Right lobe of liver (tissue), 6 donors: ENCODE measurements around the gene SPATA6. TPM values are rescaled to one million over a fixed set of nuclear protein-coding genes. Genes with fewer than 3 reads are reported as not detected.

Experiments used
- ATAC-seq, 4 donors: fragments of 200-7000 bp; cut with Tn5 transposase; one replicate each; pipeline ENCODE4 v1.9.1; 2020; ENCODE audit warnings: mild to moderate bottlenecking in 4 of 4, moderate library complexity in 4 of 4
- DNase-seq, 3 donors: peaks; one replicate each; pipeline ENCODE4 v3.0.0-alpha.2; 2020
- H3K27ac ChIP-seq, 3 donors: fragments of 200-600 bp; one replicate each; pipeline ENCODE4 v1.8.0; 2022
- H3K27me3 ChIP-seq, 2 donors: fragments of 200-600 bp; one replicate each; pipeline ENCODE4 v1.8.0; 2022
- H3K36me3 ChIP-seq, 4 donors: fragments of 200-600 bp; sonication (generic) in 1 of 4; one replicate each; pipeline versions ENCODE4 v1.5.1 to v1.8.0; 2017 to 2022; ENCODE audit warnings: control low read depth in 1 of 4
- H3K4me1 ChIP-seq, 4 donors: fragments of 200-600 bp; sonication (generic) in 1 of 4; one replicate each; pipeline versions ENCODE4 v1.5.1 to v1.8.0; 2017 to 2022; ENCODE audit warnings: control low read depth in 1 of 4
- H3K4me3 ChIP-seq, 3 donors: fragments of 200-600 bp; one replicate each; pipeline ENCODE4 v1.8.0; 2022
- H3K9me3 ChIP-seq, 4 donors: fragments of 200-600 bp; sonication (generic) in 1 of 4; one replicate each; pipeline versions ENCODE4 v1.5.1 to v1.8.0; 2017 to 2022; ENCODE audit warnings: control low read depth in 1 of 4
- CTCF ChIP-seq, 4 donors: fragments of 200-600 bp in 3 of 4; fragments of 450-650 bp in 1 of 4; IDR thresholded peaks; one replicate each; pipeline versions ENCODE4 v1.5.1 to v1.8.0; 2016 to 2022; ENCODE audit warnings: antibody characterized with exemption in 4 of 4, mild to moderate bottlenecking in 2 of 4
- POLR2A ChIP-seq: fragments of 450-650 bp; IDR thresholded peaks from one replicate; pipeline ENCODE4 v1.6.1; 2017; ENCODE audit warnings: antibody characterized with exemption, mild to moderate bottlenecking
- WGBS: methylation state at CpG from one replicate; pipeline ENCODE4 v1.1.6; 2018; ENCODE audit warnings: low coverage, low lambda C conversion rate; ENCODE audit not compliant: insufficient coverage; ENCODE audit errors: missing lambda C conversion rate; 5-methylcytosine and 5-hydroxymethylcytosine counted together
- intact Hi-C, 2 donors: fragments of 100-400 bp; cut with DNase I; formaldehyde crosslinking; loops; one replicate each; pipeline versions ENCODE4 v1.11.2 to v1.14.1; 2022
- total RNA-seq, 6 experiments: library from RNA; depleted of rRNA in 2 of 6; stranded (reverse); fragments of >200 nt in 2 of 6; fragmentation: NEBNext Ultra II Directional in 3 of 6; extraction: Animal tissue kit (Norgen Biotek cat#: 25700) in 3 of 6; gene quantifications; one replicate each; pipeline versions ENCODE4 v1.1.0 to v1.2.4, GENCODE V29; 2016 to 2023
- donor health status: DM: no; HTN: yes; CAD: no.
- donor health status: DM: no; HTN: no; CAD: no.
- donor health status: DM: no; HTN: no; CAD: no.
- donor health status: DM: no; HTN: yes; CAD: no.
- donor health status: DM: no; HTN: yes; CAD: no.

SPATA6 gene
- total RNA-seq, 6 experiments from 2014 or later, result 2.5 to 8.4 (median 4.5) TPM

- DNase-seq (no peak), ATAC-seq (no peak)
- H3K36me3 ChIP-seq, result no peaks in the 10 kb centered on the region
- intact Hi-C loops, result no loop called here
- no peak overlapping the region for H3K27ac ChIP-seq
- H3K4me3 ChIP-seq, result no peak overlapping the region
- no peaks in the 10 kb centered on the region for H3K27me3 ChIP-seq
- H3K9me3 ChIP-seq, result no peaks in the 10 kb centered on the region
- H3K4me1 ChIP-seq, result no peaks in the 10 kb centered on the region
- no peak for TF ChIP-seq CTCF (IDR thresholded peaks at IDR 0.05)
- no peak for TF ChIP-seq POLR2A
Measured at GRCh38 chr1:48374785-48375184, 97.2 kb downstream of the SPATA6 start.

GRCh38 chr1:48371598-48371997 is 100.4 kb downstream of the SPATA6 start:
- intact Hi-C loops, result no loop called here
- ATAC-seq (no peak), DNase-seq (no peak)
- H3K9me3 ChIP-seq, result no peaks in the 10 kb centered on the region
- H3K27ac ChIP-seq, result no peak overlapping the region
- WGBS, result 77% methylated on average over 2 of the region's 2 CpGs
- no peaks in the 10 kb centered on the region for H3K27me3 ChIP-seq
- TF ChIP-seq POLR2A, result no peak
- no peak for TF ChIP-seq CTCF (IDR thresholded peaks at IDR 0.05)
- no peaks in the 10 kb centered on the region for H3K36me3 ChIP-seq
- no peaks in the 10 kb centered on the region for H3K4me1 ChIP-seq
- no peak overlapping the region for H3K4me3 ChIP-seq

- H3K4me1 ChIP-seq, result no peaks in the 10 kb centered on the region
- no peak overlapping the region for H3K27ac ChIP-seq
- no peaks in the 10 kb centered on the region for H3K36me3 ChIP-seq
- TF ChIP-seq POLR2A, result no peak
- TF ChIP-seq CTCF (IDR thresholded peaks at IDR 0.05), result no peak
- no peaks in the 10 kb centered on the region for H3K27me3 ChIP-seq
- 76% methylated on average over 7 of the region's 7 CpGs for WGBS
- H3K9me3 ChIP-seq, result no peaks in the 10 kb centered on the region
- ATAC-seq (no peak), DNase-seq (no peak)
- H3K4me3 ChIP-seq, result no peak overlapping the region
- intact Hi-C loops, result no loop called here
Measured at GRCh38 chr1:48362901-48363300, 109.1 kb downstream of the SPATA6 start.

GRCh38 chr1:48356901-48357300 is 115.1 kb downstream of the SPATA6 start:
- intact Hi-C loops, result no loop called here
- Histone ChIP-seq H3K4me1 (no peaks in the 10 kb centered on the region), H3K9me3 (no peaks in the 10 kb centered on the region), H3K27me3 (no peaks in the 10 kb centered on the region), H3K36me3 (no peaks in the 10 kb centered on the region), H3K4me3 (no peak overlapping the region), H3K27ac (no peak overlapping the region)
- peak in 2 of 4 donors; percentile 11 to 12 for TF ChIP-seq CTCF (IDR thresholded peaks at IDR 0.05)
- TF ChIP-seq POLR2A, result no peak
- DNase-seq, result no peak
- no peak for ATAC-seq

GRCh38 chr1:48344373-48344772 is 127.6 kb downstream of the SPATA6 start:
- no peak for ATAC-seq
- intact Hi-C loops, result no loop called here
- no peaks in the 10 kb centered on the region for H3K36me3 ChIP-seq
- no peak overlapping the region for H3K4me3 ChIP-seq
- H3K4me1 ChIP-seq, result no peaks in the 10 kb centered on the region
- no peaks in the 10 kb centered on the region for H3K27me3 ChIP-seq
- TF ChIP-seq POLR2A (no peak), CTCF (IDR thresholded peaks at IDR 0.05) (no peak)
- WGBS, result 74% methylated on average over 4 of the region's 4 CpGs
- no peak overlapping the region for H3K27ac ChIP-seq
- no peak for DNase-seq
- no peaks in the 10 kb centered on the region for H3K9me3 ChIP-seq
